ENCODE data around the gene HOMER3. TPM values are rescaled to one million over a fixed set of nuclear protein-coding genes. Genes with fewer than 3 reads are reported as not detected.

HOMER3 gene
- total RNA-seq, 4 donors from 2014 or later: 22.9 to 32.9 (median 27.7) TPM

- WGBS: 87% methylated on average over 11 of the region's 20 CpGs
- H3K36me3 ChIP-seq: peaks cover 53% of the 10 kb centered on the region
- peaks cover 21% of the 10 kb centered on the region for H3K27me3 ChIP-seq
- no peak overlapping the region for H3K27ac ChIP-seq
- no peaks in the 10 kb centered on the region for H3K9me3 ChIP-seq
- peak in 1 of 2 donors; percentile 55 for DNase-seq (ENCODE audit: low spot score in 2 of 2)
- no peak overlapping the region for H3K4me3 ChIP-seq
- peaks cover 17% of the 10 kb centered on the region for H3K4me1 ChIP-seq
- TF ChIP-seq EP300 (IDR thresholded peaks at IDR 0.05) (no peak), POLR2AphosphoS5 (IDR thresholded peaks at IDR 0.05) (no peak), CTCF (IDR thresholded peaks at IDR 0.05) (no peak), POLR2A (IDR thresholded peaks at IDR 0.05) (no peak)
Measured at GRCh38 chr19:18899624-18900560, 41.1 kb downstream of the HOMER3 start.

GRCh38 chr19:18898607-18899408 lies 42.2 kb downstream of the HOMER3 start:
- 73% methylated on average over 8 of the region's 18 CpGs for WGBS
- Histone ChIP-seq H3K4me1 (peaks cover 26% of the 10 kb centered on the region), H3K36me3 (peaks cover 42% of the 10 kb centered on the region), H3K4me3 (no peak overlapping the region), H3K27ac (no peak overlapping the region), H3K27me3 (peaks cover 32% of the 10 kb centered on the region), H3K9me3 (no peaks in the 10 kb centered on the region)
- TF ChIP-seq POLR2AphosphoS5 (IDR thresholded peaks at IDR 0.05) (no peak), POLR2A (IDR thresholded peaks at IDR 0.05) (no peak), EP300 (IDR thresholded peaks at IDR 0.05) (no peak), CTCF (IDR thresholded peaks at IDR 0.05) (no peak)
- no peak for DNase-seq (ENCODE audit: low spot score in 2 of 2)

- DNase-seq (ENCODE audit: low spot score in 2 of 2): no peak
- H3K4me3 ChIP-seq: no peak overlapping the region
- WGBS: 75% methylated on average over 10 of the region's 18 CpGs
- no peaks in the 10 kb centered on the region for H3K9me3 ChIP-seq
- H3K27me3 ChIP-seq: peaks cover 35% of the 10 kb centered on the region
- TF ChIP-seq CTCF (IDR thresholded peaks at IDR 0.05) (no peak), POLR2AphosphoS5 (IDR thresholded peaks at IDR 0.05) (no peak), EP300 (IDR thresholded peaks at IDR 0.05) (no peak), POLR2A (IDR thresholded peaks at IDR 0.05) (no peak)
- peaks cover 35% of the 10 kb centered on the region for H3K36me3 ChIP-seq
- H3K4me1 ChIP-seq: peaks cover 26% of the 10 kb centered on the region
- H3K27ac ChIP-seq: no peak overlapping the region
Measured at GRCh38 chr19:18898081-18898606, 42.9 kb downstream of the HOMER3 start.

- Histone ChIP-seq H3K36me3 (peaks cover 31% of the 10 kb centered on the region), H3K4me1 (peaks cover 26% of the 10 kb centered on the region), H3K27ac (no peak overlapping the region), H3K9me3 (no peaks in the 10 kb centered on the region), H3K27me3 (peaks cover 35% of the 10 kb centered on the region), H3K4me3 (no peak overlapping the region)
- DNase-seq (ENCODE audit: low spot score in 2 of 2): no peak
- 90% methylated on average over 19 of the region's 25 CpGs for WGBS
- TF ChIP-seq CTCF (IDR thresholded peaks at IDR 0.05) (no peak), POLR2A (IDR thresholded peaks at IDR 0.05) (no peak), POLR2AphosphoS5 (IDR thresholded peaks at IDR 0.05) (no peak), EP300 (IDR thresholded peaks at IDR 0.05) (no peak)
Measured at GRCh38 chr19:18897094-18898029, 43.7 kb downstream of the HOMER3 start.
